Liver (tissue), 3 donors: ENCODE results near the gene SH2D3C.

Experiments used
- FOXA1 ChIP-seq: IDR thresholded peaks from 2 replicates; pipeline ENCODE4 v1.6.1; 2016; ENCODE audit warnings: antibody characterized with exemption
- GABPA ChIP-seq, 2 donors: IDR thresholded peaks in 1 of 2; conservative IDR thresholded peaks in 1 of 2; 2 replicates each; pipeline ENCODE4 v1.6.1; 2016; ENCODE audit warnings: antibody characterized with exemption in 2 of 2, mild to moderate bottlenecking in 1 of 2, moderate library complexity in 1 of 2
- TF ChIP-seq, protein P1 (sequence below): IDR thresholded peaks from 2 replicates; pipeline ENCODE4 v1.6.1; 2016; ENCODE audit warnings: antibody characterized with exemption
- TF ChIP-seq, protein P2 (sequence below): IDR thresholded peaks from 2 replicates; pipeline ENCODE4 v1.6.1; 2016; ENCODE audit warnings: antibody characterized with exemption
- TF ChIP-seq, protein P3 (sequence below): fragments of 150-350 bp; IDR thresholded peaks from 2 replicates; pipeline ENCODE4 v1.5.1; 2017; ENCODE audit warnings: improper control_type of control experiment, low read depth, low read length; ENCODE audit not compliant: missing input control
- donor health status: healthy.
- donor health status: healthy.

DNA sequence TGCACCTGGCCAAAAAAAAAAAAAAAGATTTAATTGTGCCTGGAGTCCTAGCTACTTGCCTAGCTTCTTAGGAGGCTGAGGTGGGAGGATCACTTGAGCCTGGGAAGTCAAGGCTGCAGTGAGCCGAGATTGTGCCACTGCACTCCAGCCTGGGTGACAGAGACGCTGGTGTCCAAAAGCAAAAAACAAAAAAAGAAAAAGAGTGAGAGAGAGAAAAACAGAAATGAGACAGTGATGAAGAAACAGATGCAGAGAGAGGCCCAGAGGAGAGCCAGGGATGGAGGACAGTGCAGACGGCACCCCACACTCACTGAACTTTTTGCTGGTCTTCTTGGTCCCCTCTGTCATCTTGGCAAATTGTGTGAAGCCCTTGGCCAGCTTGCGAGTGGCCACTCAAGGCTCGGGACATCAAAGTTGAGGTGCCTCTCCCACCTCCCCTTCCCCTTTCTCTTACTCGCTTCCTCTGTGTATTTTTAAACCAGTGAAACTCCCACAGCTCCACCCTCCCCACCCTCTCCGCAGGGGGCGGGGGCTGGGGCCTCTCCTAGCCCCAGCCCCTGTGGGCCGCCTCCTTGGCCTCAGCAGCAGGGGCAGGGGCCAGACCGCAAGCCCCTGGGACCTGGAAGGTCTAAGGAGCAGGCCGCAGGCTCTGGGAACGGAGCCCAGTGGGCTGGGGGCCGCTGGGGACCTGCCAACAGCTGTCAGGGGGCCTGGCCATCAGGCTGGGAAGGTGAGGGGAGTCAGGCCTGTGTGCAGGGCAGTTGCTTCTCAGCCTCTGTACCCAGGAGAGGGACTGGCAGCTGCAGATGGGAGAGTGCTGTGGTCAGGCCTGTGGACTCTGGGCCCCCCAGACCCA is at the start of gene SH2D3C:
- TF ChIP-seq, protein P1, sequence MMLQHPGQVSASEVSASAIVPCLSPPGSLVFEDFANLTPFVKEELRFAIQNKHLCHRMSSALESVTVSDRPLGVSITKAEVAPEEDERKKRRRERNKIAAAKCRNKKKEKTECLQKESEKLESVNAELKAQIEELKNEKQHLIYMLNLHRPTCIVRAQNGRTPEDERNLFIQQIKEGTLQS, result no peak
- TF ChIP-seq, protein P2, sequence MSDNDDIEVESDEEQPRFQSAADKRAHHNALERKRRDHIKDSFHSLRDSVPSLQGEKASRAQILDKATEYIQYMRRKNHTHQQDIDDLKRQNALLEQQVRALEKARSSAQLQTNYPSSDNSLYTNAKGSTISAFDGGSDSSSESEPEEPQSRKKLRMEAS, result no peak
- no peak for TF ChIP-seq GABPA (IDR thresholded peaks at IDR 0.05 in 1 of 2, conservative IDR thresholded peaks at IDR 0.05 in 1 of 2)
- TF ChIP-seq, protein P3, sequence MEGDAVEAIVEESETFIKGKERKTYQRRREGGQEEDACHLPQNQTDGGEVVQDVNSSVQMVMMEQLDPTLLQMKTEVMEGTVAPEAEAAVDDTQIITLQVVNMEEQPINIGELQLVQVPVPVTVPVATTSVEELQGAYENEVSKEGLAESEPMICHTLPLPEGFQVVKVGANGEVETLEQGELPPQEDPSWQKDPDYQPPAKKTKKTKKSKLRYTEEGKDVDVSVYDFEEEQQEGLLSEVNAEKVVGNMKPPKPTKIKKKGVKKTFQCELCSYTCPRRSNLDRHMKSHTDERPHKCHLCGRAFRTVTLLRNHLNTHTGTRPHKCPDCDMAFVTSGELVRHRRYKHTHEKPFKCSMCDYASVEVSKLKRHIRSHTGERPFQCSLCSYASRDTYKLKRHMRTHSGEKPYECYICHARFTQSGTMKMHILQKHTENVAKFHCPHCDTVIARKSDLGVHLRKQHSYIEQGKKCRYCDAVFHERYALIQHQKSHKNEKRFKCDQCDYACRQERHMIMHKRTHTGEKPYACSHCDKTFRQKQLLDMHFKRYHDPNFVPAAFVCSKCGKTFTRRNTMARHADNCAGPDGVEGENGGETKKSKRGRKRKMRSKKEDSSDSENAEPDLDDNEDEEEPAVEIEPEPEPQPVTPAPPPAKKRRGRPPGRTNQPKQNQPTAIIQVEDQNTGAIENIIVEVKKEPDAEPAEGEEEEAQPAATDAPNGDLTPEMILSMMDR, result no peak
- TF ChIP-seq FOXA1, result no peak
